ENCODE data around the gene DENND10. TPM values are rescaled to one million over a fixed set of nuclear protein-coding genes. Genes with fewer than 3 reads are reported as not detected.

DENND10 gene

GRCh38 chr10:119183664-119184412, 79.9 kb downstream of the DENND10 start:
- H3K9ac ChIP-seq (ENCODE audit: low read depth, low read length, poor library complexity), result no peak overlapping the region
- H4K8ac ChIP-seq (ENCODE audit: low read depth, low read length), result no peak overlapping the region
- no peak overlapping the region for H4K91ac ChIP-seq (ENCODE audit: low read depth, low read length, poor library complexity)
- H2BK15ac ChIP-seq (ENCODE audit: low read length), result no peak overlapping the region
- no peak overlapping the region for H3K23ac ChIP-seq (ENCODE audit: low read depth, low read length, poor library complexity)
- no peak overlapping the region for H2AK5ac ChIP-seq (ENCODE audit: low read depth, low read length)
- H3K9me3 ChIP-seq (replicated peaks in 1 of 2; ENCODE audit: control insufficient read depth in 2 of 2, insufficient read depth in 1 of 2, low read depth in 1 of 2, low read length in 2 of 2), result no peaks in the 10 kb centered on the region
- no peak overlapping the region for H3K4me3 ChIP-seq (ENCODE audit: low read length in 2 of 2)
- no peak overlapping the region for H2BK5ac ChIP-seq (ENCODE audit: low read length)
- H2BK12ac ChIP-seq (ENCODE audit: low read length), result no peak overlapping the region
- H3K4ac ChIP-seq (ENCODE audit: low read length), result no peak overlapping the region
- H2BK120ac ChIP-seq (ENCODE audit: low read depth, low read length), result no peak overlapping the region
- no peak for DNase-seq (ENCODE audit: low spot score)
- no peak overlapping the region for H2AFZ ChIP-seq (ENCODE audit: low read length)
- WGBS, 2 donors (ENCODE audit: extremely low coverage in 2 of 2, insufficient read length in 2 of 2, insufficient replicate concordance in 1 of 2), result no CpG with 5 or more reads among the region's 9 CpGs
- no peak overlapping the region for H3K4me2 ChIP-seq (ENCODE audit: insufficient read depth, low read length, poor library complexity, severe bottlenecking)
- no peaks in the 10 kb centered on the region for H3K36me3 ChIP-seq (replicated peaks in 1 of 2; ENCODE audit: control insufficient read depth in 2 of 2, insufficient read depth in 2 of 2, low read length in 2 of 2)
- no peak overlapping the region for H3K14ac ChIP-seq (ENCODE audit: low read length)
- peaks cover 2 to 4% of the 10 kb centered on the region in 2 donors for H3K4me1 ChIP-seq (ENCODE audit: control insufficient read depth in 2 of 2, insufficient read depth in 1 of 2, low read depth in 1 of 2, low read length in 2 of 2)
- no peaks in the 10 kb centered on the region for H3K79me1 ChIP-seq (ENCODE audit: low read depth, low read length)
- H3K27me3 ChIP-seq (ENCODE audit: control insufficient read depth in 3 of 3, insufficient read depth in 3 of 3, low read depth in 1 of 3, low read length in 3 of 3), result no peaks in the 10 kb centered on the region
- no peak overlapping the region for H3K18ac ChIP-seq (ENCODE audit: low read length)
- no peak overlapping the region for H3K27ac ChIP-seq (replicated peaks; ENCODE audit: low read length)

Small RNAs within 50 kb of the gene (small RNA-seq; reads per million reads assigned to genes)
- gene AL355598.1 (ENCODE audit: insufficient read depth) (not detected), gene RF00413 (ENCODE audit: insufficient read depth) (not detected), gene SNORA19 (ENCODE audit: insufficient read depth) (1.6 reads per million)
